ENCODE results near the gene FUCA2.

The FUCA2 gene

DNA sequence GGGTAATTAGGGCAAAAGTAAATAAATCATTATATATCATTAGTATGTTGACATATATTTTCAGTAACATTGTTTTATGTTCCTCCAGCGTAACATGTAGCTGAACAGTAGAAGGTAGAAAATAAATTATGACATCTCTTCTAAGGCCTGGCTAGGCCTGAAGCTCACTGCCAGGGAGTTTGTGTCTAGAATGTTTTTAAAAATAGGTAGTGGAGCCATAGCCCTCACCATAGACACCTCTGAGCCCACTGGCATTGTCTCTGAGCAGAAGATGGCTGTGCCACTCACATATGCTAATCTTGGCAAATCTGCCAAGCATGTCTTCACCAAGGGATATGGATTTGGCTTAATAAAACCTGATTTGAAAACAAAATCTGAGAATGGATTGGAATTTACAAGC lies 21.3 kb downstream of the FUCA2 start:
- TF ChIP-seq, protein P1, sequence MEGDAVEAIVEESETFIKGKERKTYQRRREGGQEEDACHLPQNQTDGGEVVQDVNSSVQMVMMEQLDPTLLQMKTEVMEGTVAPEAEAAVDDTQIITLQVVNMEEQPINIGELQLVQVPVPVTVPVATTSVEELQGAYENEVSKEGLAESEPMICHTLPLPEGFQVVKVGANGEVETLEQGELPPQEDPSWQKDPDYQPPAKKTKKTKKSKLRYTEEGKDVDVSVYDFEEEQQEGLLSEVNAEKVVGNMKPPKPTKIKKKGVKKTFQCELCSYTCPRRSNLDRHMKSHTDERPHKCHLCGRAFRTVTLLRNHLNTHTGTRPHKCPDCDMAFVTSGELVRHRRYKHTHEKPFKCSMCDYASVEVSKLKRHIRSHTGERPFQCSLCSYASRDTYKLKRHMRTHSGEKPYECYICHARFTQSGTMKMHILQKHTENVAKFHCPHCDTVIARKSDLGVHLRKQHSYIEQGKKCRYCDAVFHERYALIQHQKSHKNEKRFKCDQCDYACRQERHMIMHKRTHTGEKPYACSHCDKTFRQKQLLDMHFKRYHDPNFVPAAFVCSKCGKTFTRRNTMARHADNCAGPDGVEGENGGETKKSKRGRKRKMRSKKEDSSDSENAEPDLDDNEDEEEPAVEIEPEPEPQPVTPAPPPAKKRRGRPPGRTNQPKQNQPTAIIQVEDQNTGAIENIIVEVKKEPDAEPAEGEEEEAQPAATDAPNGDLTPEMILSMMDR (IDR thresholded peaks at IDR 0.05; ENCODE audit: low read depth, low read length, missing control alignments) = no peak
- Histone ChIP-seq H3K4me3 (ENCODE audit: low read depth, low read length) (no peak overlapping the region), H3K27ac (no peak overlapping the region), H3K36me3 (replicated peaks) (no peaks in the 10 kb centered on the region), H3K27me3 (replicated peaks) (no peaks in the 10 kb centered on the region)
- in situ Hi-C loops (cut with HindIII; ENCODE audit: low pct_ligation_motif_present, low sequenced_read_pairs) = no loop called here
- DNase-seq = no peak

- DNase-seq = no peak
- TF ChIP-seq, protein P1 (IDR thresholded peaks at IDR 0.05; ENCODE audit: low read depth, low read length, missing control alignments) = no peak
Observed at GRCh38 chr6:143486752-143487151, 24.8 kb downstream of the FUCA2 start.

DNA sequence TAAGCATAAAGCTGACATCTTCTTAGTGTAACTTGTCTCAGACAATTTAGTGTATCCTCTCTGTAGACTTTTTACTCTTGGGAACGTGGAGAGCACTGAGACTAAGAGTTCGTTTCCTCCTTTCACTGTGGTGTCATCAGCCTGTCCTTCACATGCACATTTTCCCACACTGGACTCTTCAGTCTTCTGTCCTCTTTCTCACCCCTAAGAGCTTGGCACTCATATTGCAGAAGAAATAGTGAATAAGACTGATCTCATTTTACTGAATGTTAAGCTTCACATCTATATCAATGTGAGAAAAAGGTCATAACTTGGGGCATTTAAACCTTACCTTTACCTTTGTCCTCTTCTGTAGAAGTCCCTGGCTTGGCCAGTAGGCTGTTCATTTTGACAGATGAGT lies 25.6 kb downstream of the FUCA2 start:
- H3K4me3 ChIP-seq (ENCODE audit: low read depth, low read length) = no peak overlapping the region
- H3K36me3 ChIP-seq (replicated peaks) = no peaks in the 10 kb centered on the region
- DNase-seq = no peak
- no peaks in the 10 kb centered on the region for H3K27me3 ChIP-seq (replicated peaks)
- in situ Hi-C loops (cut with HindIII; ENCODE audit: low pct_ligation_motif_present, low sequenced_read_pairs) = no loop called here
- TF ChIP-seq, protein P1 (IDR thresholded peaks at IDR 0.05; ENCODE audit: low read depth, low read length, missing control alignments) = no peak
- H3K27ac ChIP-seq = no peak overlapping the region

More at GRCh38 chr6:143486752-143487151, 24.8 kb downstream of the FUCA2 start:
- H3K36me3 ChIP-seq (replicated peaks) = no peaks in the 10 kb centered on the region
- no peak overlapping the region for H3K4me3 ChIP-seq (ENCODE audit: low read depth, low read length)
- H3K27me3 ChIP-seq (replicated peaks) = no peaks in the 10 kb centered on the region
- in situ Hi-C loops (cut with HindIII; ENCODE audit: low pct_ligation_motif_present, low sequenced_read_pairs) = no loop called here
- no peak overlapping the region for H3K27ac ChIP-seq

- Histone ChIP-seq H3K27me3 (replicated peaks) (no peaks in the 10 kb centered on the region), H3K36me3 (replicated peaks) (peaks cover 3% of the 10 kb centered on the region), H3K4me3 (ENCODE audit: low read depth, low read length) (no peak overlapping the region), H3K27ac (no peak overlapping the region)
- in situ Hi-C loops (cut with HindIII; ENCODE audit: low pct_ligation_motif_present, low sequenced_read_pairs) = no loop called here
- no peak for DNase-seq
- TF ChIP-seq, protein P1 (IDR thresholded peaks at IDR 0.05; ENCODE audit: low read depth, low read length, missing control alignments) = no peak
Observed at GRCh38 chr6:143482593-143482992, 28.9 kb downstream of the FUCA2 start.

DNA sequence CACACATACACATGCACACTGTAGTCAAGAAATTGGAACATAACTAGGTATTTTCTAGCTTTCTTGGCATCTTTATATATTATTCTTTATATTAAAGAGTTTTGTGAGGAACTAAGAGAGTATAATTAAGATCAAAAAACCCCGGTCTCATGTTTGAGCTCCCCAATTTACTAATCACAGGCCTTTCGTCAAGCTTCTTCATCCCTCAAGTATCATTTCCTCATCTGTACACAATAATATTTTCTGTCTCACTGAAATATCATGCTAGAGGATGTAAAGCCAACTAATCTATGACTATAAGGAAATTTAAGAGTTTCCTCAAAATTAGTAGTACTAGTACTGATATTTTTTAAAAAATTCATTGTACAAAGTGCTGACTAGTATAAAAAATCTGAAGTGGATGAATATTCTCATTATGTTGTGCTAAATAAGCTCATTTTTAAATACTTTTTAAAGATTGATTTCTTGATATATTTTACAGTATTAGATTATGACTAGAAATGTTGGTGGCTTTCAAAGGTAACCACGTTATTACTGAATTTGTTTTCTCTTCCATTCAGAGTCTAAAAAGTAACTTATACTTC lies 32.9 kb downstream of the FUCA2 start:
- TF ChIP-seq, protein P1 (IDR thresholded peaks at IDR 0.05; ENCODE audit: low read depth, low read length, missing control alignments) = no peak
- peaks cover 5% of the 10 kb centered on the region for H3K36me3 ChIP-seq (replicated peaks)
- no peak for DNase-seq
- H3K27ac ChIP-seq = no peak overlapping the region
- H3K4me3 ChIP-seq (ENCODE audit: low read depth, low read length) = no peak overlapping the region
- H3K27me3 ChIP-seq (replicated peaks) = no peaks in the 10 kb centered on the region
- in situ Hi-C loops (cut with HindIII; ENCODE audit: low pct_ligation_motif_present, low sequenced_read_pairs) = no loop called here

DNA sequence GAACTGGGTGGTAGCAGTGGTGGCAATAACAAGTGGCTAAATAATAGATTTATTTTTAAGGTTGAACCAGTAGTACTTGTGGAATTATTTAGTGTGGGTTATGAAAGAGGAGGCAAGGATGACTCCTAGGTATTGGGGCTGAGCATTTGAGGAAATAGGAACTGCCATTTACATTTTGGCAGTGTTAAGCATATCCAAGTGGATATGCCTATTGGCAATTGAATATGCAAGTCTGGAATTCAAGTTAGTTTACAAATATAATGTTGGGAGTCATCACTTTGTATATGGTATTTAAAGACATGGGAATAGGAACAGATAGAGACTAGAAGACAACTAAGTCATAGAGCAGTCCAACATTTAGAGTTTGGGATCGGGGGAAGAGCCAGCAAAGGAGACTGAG lies 35.0 kb downstream of the FUCA2 start:
- no peak for DNase-seq
- H3K4me3 ChIP-seq (ENCODE audit: low read depth, low read length) = no peak overlapping the region
- in situ Hi-C loops (cut with HindIII; ENCODE audit: low pct_ligation_motif_present, low sequenced_read_pairs) = no loop called here
- TF ChIP-seq, protein P1 (IDR thresholded peaks at IDR 0.05; ENCODE audit: low read depth, low read length, missing control alignments) = no peak
- H3K36me3 ChIP-seq (replicated peaks) = peaks cover 5% of the 10 kb centered on the region
- H3K27me3 ChIP-seq (replicated peaks) = no peaks in the 10 kb centered on the region
- no peak overlapping the region for H3K27ac ChIP-seq

Data from brain microvascular endothelial cell (primary cell).